C1 segment of cervical spinal cord (tissue), 14 donors: ENCODE data around the gene N4BP2.

Source experiments
- DNase-seq, 14 donors: peaks; one replicate each; lab custom pipeline; 2025; lab: John Stamatoyannopoulos, UW

N4BP2 gene

DNA sequence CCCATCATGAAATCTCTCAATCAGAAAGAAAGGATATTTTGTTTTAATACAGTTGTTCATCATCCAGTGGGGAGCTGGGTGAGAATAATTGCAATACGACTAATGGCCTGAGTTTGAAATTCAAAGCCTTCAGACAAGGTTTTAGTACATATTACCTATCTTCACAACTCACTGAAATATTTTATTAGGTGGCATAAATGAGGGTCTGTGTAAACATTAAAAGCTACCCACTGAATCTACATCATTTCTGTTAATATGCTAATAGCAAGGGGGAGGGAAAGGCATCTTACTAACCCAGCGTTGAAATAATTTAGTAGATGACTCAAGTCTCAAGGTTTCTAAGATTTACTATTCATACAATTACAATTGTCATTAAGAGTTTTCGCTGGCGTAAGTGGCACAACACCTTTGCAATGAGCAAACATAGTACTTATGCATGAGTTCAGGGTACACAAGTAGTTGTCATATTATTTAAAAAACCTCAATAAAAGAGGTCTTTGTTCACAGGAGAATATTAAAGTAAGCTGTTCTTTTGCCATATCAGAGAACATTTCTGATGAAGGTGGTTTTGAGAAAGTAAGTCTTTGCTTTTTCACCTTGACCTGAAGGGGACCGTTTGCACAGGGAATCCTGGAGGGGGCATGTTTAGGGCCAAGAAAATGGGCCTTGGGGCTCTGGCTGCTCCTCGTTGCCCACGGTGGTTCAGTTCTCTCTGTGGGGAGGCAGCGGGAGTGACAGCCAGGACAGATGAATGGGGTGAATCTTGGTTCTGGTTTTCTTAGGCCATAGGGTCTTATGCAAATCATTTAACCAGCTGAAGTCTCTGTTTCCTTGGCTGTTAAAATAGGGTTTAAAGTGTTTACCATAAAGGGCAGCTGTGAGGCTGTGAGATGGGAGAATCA is 135.7 kb downstream of the N4BP2 start:
- no peak for DNase-seq

DNA sequence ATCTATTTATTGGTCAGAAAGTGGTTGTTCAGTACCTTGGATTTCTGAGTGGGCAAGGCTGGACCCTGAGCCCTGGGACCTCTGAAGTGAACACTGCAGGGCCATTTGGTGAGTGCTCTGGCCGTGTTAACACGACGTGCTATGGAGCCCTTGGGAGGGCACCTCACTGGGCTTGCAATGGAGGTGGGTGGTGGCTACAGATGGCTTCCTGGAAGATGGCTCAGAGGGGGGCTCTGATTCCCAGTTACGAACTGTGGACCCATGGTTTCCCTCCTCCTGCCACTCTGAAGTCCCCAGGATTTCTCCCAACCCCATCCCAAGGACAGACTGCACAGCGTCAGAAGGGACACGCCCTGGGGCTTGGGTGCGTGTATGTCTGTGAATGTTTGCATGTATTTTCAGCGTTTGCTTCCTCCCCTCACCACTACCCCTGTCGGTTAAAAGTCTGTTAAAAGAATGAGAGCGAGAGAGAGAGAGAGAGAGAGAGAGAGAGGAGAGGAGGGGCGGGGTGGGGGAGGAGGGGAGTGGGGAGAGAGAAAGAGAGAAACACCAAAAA is 136.4 kb downstream of the N4BP2 start:
- DNase-seq: no peak

DNA sequence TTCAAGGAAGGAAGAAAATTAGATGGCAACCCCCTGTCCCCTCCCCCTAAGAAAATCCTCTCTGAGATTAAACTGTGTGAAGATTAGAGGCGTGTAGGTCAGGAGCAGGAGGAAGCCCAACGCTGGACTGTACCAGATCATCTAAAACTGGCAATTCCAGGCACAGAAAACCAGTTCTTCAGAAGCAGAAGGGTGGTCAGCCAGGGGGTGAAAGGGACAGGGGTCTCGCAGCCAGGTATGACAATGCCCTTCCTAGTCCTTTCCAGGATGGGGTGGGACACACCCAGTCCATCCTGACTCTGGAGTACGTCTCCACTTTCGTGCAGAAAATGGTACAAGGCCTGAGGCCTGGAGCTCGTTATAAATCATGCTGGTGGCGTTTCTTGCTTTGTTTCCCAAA is 136.9 kb downstream of the N4BP2 start:
- DNase-seq: no peak

GRCh38 chr4:40194602-40195161 is 138.0 kb downstream of the N4BP2 start:
- DNase-seq: no peak

GRCh38 chr4:40195182-40196177 is 138.8 kb downstream of the N4BP2 start:
- DNase-seq: no peak

DNA sequence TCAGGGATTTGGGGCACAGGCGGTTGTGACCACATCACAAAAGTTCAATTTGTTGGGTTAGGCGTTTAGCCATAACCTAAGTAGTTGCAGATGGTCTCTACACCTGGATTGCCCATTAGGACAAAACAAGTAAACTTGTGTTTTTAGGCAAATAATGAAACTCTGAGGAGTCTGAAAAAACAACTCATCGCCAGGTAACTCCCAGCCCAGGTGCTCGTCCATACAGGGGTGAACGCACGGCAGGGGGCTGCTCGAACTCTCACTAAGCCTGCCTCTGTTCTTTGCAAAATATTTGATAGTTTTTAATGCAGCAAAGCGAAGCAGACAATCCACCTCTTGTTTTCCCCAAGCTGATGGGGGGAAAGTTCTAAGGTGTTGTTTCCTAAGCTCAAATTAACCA is 139.6 kb downstream of the N4BP2 start:
- no peak for DNase-seq

DNA sequence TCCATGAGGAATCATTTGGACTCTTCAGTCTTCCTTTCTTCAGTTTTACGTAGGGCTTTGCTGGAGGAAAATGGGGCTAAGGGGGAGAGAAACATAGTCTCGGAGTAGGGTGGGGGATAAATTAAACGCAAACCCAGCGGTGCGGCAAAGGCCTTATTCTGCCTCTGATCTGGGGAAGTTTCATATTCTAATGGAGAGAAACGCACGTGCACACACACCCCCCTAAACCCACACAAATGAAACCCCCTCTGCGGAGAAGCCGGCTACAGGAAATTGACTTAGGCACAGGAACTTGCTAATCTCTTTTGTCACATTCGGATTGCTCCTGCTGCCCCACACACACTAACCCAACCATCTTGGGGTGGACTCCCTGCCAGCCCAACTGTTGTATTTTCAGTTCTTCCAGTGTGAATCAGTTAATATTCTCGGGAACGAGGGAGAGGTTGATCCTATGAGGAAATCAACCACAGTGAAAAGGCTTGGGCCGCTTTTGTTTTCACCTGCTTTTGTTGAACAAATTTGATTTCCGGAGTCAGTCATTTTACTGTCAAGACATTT is 140.2 kb downstream of the N4BP2 start, which contains the start of gene RHOH:
Gene RHOH (plus strand): TSS at position 308 of the 558 bp plus-strand sequence. CDS start 46,356 bp downstream, outside the sequence.
- DNase-seq: peak in 1 of 14 donors; percentile 2

DNA sequence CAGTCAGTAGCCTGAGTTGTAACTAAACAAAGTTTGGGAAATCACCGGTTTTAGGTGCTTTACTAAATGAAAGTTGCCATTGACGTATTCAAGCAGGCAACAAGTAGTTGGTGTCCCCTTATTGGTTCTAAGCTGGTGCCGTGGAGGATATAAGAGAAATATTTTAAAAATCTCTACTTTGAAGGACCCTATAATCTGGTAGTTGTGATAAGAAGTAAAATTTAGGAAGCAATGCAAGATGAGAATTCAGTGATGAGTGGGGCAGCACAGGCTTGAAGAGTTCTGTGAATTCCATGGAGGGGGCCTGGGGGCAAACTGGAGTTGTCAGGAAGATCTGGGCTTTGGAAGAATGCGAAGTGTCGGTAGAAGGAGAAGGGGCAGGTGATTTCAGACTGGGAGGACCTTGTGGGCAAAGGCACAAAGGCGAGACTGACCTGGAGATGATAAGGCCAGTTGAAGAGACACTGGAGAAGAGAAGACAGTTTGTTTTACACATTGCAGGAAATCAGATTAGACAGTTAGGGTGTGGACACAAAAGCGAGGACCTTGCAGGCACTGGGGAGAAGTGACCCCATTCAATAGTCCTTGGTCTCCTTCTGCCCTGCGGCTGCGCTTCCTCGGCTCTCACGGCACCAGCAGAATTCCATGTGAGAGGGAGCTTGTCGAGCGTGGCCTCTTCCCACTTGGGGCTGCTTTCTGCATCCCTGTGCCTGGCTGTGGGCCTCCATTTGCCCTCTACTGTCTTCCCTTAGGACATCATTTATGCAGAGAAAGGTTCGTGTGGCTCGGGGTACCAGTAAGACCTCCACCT is 141.4 kb downstream of the N4BP2 start:
- peak in 1 of 14 donors; percentile 29 for DNase-seq

DNA sequence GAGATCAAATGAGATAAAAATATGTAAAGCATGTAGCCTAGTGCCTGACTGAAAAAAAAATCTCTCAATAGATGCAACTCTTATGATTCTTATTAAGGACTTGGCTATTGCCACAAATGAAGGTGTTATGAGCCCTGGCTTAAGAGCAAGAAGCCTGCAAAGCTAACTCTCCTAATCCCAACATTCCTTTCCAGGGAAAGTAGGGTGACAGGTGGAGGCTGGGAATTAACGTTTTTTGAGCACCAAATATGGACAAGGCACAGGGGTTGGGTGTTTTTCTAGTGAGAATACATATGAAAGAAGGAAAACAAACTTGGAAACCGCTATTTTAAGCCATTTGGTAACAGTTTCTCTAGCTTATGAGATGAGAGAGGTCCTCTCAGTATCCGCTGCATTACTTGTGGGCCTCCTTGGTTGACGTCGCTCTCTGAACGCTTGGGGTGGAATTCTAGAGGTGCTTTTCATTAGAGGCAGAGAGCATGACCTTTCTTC is 142.6 kb downstream of the N4BP2 start:
- DNase-seq: no peak

DNA sequence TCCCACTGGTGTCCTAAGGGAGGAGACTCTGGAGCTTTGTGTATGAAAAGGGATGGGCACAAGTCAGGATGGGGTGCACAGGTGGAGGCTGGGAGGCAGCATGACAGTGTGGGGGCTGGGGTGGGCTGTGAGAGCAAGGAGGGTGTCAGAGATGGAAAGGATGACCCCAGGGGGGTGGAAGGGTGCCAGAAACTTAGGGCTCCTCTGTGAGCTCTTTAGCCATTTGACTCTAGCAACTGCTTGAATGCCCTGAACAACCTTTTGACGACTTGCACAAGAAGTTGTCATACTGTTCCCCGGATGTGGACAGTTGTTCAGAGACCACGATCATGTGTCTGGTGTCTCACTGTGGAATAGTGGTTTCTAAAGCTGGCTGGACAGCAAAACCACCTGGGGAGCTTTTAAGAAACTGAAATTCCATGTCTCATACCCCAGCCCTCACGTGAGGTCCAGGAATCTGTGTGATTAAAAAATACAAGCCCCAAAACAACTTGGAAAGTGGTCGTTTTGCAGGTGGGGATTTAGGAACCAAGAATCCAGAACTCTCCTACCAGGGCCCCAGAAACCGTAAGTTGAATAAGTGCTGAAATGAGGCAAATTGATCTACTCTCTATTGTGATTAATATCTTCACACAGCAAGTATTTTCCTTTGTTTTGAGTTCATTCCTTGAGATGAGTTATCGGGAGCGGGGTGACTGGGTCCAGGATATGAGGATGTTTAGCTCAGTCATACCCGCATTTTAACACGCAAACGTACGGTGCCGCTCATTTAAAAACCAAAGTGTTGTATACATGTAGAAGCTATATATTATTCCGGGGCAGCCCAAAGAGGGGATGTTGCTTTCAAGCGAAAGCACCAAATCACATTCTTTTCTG is 143.6 kb downstream of the N4BP2 start:
- peak in 4 of 14 donors; percentile 2 to 19 (median 10) for DNase-seq

- DNase-seq: no peak
Measured at GRCh38 chr4:40200875-40201801, 144.5 kb downstream of the N4BP2 start.

- no peak for DNase-seq
Measured at GRCh38 chr4:40201898-40202297, 145.2 kb downstream of the N4BP2 start.

GRCh38 chr4:40202474-40202873 is 145.8 kb downstream of the N4BP2 start:
- DNase-seq: no peak

DNA sequence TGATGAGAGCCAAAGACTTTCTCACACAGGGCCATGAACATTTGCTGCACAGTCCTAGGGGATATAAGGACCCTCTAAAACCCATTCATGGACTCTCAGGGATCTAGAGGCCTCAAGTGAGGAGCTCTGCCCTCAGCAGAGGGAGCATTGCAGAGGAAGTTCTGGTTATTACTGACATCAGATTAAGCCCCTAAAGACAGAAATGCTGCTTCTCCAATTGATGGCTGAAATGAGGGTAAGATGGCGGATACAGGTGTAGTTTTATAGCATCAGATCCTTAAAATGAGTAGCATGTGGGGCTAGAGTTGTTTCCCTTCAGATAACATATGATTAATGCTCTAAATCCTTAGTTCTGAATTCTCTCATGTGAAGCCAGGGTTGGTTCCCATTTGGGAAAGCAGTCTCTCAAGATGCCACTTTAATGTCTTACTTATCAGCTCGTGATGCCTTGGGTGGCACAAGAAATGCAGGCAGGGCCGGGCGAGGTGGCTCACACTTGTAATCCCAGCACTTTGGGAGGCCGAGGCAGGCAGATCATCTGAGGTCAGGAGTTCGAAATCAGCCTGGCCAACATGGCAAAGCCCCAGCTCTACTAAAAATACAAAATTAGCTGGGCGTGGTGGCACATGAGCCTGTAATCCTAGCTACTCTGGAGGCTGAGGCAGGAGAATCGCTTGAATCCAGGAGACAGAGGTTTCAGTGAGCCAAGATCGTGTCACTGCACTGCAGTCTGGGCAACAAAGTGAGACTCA is 148.0 kb downstream of the N4BP2 start:
- DNase-seq: no peak

DNA sequence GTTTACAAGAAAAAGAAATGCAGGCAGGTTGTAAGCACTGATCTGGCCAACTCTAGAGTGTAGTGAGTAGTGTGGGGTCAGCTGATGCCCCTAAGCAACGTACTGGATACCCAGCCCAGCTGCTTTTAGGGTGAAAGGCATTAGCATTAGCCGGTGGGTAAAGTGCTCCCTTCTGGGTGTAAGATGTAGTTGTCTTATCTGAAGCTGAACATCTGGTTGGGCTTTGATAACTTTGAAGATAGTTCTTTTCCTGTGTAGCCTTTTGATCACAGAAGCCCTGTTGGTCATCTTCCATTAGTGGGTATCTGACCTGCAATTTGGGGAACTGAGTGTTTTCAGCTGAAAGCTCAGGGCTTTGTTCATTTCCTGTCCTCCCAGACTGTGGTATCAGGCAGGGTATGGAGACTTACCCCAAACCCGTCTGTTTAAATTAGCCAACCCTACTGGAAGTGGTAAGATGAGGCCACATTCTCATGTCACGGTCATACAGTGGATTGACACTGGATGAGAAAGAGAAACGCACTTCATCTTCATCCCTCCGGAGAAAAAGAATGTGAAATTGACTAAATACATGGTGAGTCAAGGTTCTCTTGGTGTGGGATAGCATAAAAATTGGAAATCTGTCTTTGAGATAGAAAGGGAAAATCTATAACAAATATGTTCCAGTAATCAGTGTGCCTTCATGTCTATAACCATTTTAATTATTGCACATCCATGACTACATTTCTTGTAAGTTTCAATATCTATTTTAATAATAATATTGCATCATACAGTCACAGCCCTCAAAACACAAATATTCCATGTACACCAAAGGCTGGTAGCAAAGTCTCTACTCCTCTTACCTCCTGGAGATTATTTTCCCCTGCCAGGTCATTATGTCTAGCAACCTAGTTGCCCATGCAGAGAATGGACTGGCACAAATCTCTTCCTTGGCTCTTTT is 148.9 kb downstream of the N4BP2 start:
- peak in 4 of 14 donors; percentile 12 to 34 (median 24) for DNase-seq

DNA sequence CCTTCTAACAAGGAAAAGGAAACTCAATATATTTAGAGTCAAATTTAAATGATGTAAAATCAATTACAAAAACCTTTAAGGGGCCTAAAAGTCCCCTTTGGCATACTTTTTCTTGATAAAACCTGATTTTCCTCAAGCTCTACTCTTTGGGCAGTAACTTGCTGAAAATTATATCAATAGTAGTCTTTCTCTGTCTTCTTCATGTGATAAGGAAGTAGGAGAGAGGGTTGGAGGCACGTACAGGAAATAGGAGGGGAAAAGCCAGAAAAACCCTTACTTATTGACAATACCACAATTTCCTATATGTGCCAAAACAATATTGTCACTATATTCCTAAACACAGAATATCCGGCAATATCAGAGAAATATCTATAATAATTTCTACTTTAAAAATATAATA is 149.8 kb downstream of the N4BP2 start:
- DNase-seq: no peak
